NCI-H146 treated with DMSO at 0.1 percent for 48 hours (cell line): ENCODE results near the gene TAS2R41.
"Not testable (repeated sequence)": the region's sequence is repeated elsewhere in the genome, so short reads cannot be mapped to it uniquely, and the experiment has no call there.

ENCODE experiments used
- DNase-seq: peaks from one replicate; lab custom pipeline; 2025; ENCODE audit not compliant: unreplicated experiment; lab: John Stamatoyannopoulos, UW

Gene TAS2R41

GRCh38 chr7:143514995-143515735, 37.5 kb downstream of the TAS2R41 start:
- no peak for DNase-seq

DNA sequence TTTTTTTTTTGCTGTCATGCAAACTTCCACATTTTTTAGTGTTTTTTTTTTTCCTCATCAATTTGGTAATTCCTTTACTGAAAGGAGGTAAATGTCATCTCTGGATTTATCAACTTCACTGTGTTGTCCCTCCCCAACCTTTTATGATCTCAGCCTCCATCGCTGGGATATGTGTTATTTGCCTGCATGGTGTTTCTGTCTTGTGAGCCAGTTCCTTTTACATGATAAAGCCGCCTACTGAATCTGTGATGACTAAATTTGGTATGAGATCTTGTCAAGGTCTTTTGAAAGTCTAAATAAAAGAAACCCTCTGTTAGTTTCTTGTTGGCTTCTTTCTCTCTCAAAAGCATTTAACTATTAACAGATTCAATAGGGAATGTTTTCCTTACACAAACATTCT, 39.3 kb downstream of the TAS2R41 start:
- DNase-seq, result no peak

GRCh38 chr7:143518521-143518920, 40.8 kb downstream of the TAS2R41 start:
- DNase-seq, result no peak

- DNase-seq, result no peak
Measured at GRCh38 chr7:143518941-143519340, 41.3 kb downstream of the TAS2R41 start.

DNA sequence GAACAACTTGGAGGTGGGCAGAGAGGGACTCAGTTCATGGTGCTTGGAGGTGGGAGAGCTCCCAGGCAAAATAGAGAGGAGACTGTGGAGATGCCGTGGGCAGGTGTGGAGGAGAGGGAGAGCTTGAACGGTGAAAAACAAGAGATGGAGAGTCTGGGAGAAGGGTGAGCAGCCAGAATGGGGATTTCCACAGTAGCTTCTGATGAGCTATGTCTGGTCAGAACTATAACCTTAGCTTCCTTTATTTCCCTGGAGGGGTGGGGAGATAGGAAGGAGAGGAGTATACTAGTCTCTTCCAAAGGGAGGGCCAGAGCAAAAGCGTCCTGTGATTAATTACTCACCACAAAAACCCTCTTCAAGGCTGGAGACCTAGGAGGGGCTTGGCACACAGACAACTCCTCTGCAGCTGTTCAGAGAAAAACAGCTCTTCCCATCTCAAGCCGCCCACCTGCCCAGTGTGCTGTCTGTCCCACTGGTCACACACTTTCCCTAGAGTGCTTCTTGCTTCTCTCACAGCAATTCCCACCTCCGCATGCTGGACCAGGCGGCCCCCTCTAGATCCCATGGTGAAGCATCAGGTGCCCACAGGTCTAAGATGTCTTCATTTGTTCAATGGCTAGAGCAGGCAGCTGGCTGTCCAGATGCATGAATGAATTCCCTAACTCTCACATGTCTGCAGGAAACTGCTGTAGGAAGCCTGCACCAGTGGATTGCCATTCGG, 41.9 kb downstream of the TAS2R41 start:
- no peak for DNase-seq

DNA sequence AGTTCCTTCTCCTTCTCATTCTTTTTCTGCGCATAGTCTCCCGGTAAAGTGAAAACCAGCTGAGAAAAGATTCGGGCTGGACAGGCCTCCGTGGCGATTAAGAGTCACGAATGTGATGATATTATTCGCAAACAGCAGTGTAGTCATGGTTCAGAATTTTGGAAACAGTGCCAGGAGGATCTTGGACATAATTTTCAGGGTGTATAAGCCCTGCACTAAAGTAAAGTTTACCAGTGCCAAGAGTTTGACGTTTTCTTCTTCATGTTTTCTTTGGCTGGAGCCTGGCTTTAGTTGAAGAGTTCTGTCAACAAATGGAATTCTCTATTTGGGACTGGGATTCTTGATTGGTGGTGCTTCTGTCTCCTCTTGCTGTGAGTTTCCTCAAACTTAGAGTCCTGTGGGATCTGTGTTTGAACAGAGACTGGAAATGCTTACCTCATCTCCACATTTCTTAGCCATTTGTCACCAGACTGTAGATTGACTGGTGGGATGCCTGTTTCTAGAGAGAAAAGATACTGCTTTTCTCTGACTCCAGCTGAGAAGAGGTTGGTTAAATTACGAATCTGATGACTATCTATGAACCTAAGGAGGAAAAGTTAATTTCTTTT, 44.7 kb downstream of the TAS2R41 start:
- not testable (repeated sequence) for DNase-seq
